DMS153 treated with DMSO at 0.1 percent for 48 hours (cell line): ENCODE measurements around the gene CCDC8.
"Not testable (repeated sequence)": the region's sequence is repeated elsewhere in the genome, so short reads cannot be mapped to it uniquely, and the experiment has no call there.

Experiments used
- DNase-seq: peaks from one replicate; lab custom pipeline; 2025; ENCODE audit not compliant: unreplicated experiment; lab: John Stamatoyannopoulos, UW

Gene CCDC8

GRCh38 chr19:46404753-46405468 is 8.5 kb downstream of the CCDC8 start:
- no peak for DNase-seq

DNA sequence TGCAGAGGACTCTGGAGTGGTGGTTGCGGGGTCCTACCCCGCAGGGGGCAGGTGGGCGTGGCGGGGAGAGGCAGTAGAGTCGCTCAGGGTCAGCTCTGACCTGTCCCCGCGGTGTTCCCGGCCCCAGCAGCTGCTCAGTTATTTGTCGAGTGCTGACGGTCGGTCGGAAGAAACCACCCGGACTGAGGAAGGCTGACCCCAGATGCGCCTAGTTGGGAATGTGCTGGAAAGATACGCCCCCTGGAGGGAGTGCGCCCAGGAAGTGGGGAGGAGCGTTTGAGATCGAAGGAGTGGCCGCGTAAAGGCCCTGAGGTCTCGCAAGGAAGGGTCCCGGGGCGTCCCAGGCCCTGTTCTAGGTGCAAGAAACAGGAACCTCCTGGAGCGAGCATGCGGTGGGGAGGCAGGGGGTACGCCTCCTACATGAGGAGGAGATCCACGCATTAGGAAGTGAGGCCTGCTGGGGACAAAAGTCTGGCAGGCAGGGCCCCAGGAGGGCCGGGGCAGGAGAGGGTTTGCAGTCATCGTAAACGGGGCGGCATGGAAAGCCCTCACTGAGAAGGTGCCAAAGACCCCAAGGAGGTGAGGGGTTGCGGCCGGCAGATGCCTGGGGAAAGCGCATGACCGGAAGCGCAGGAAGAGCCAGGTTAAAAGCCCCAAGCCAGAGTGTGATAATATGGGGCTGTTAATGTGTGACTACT is 9.2 kb downstream of the CCDC8 start:
- peak; percentile 12 for DNase-seq

- no peak for DNase-seq
These were observed 10.6 kb downstream of the CCDC8 start for GRCh38 chr19:46402725-46403124.

GRCh38 chr19:46397801-46398479 is 15.4 kb downstream of the CCDC8 start:
- not testable (repeated sequence) for DNase-seq

DNA sequence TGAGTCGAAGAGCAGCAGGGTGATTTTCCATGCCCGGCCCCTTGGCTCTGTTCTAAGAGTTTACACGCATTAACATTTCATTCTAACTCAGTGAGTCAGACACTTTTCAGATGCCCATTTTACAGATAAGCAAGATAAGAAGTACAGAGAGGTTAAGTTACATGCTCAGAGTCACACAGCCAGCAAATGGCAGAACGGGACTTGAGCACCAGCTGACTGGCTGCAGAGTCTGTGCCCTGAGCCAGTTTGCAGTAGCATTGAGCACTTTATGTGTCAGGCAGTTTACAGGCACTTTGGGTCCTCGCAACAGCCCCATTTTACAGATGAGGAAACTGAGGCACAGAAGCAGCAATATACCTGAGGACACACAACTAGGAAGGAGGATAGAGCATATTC is 19.0 kb downstream of the CCDC8 start:
- no peak for DNase-seq

GRCh38 chr19:46393456-46394401 is 19.6 kb downstream of the CCDC8 start:
- no peak for DNase-seq

DNA sequence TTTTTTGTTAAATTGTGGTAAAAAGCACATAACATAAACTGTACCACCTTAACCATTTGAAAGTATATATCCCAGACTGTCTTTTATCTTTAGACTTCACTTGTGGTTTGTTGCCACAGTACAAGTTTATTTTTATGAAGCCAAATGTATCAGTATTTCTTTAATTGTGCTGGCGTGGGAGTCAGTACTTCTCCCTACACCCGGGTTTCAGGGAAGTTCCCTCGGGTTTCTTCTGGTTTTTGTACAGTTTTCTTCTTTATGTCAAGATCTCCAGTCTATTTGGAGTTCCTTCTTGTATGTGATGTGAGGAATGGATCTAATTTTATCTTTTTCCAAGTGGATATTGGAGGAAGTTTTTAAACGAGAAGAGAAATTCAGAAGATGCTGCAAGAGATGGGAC is 20.5 kb downstream of the CCDC8 start:
- no peak for DNase-seq

GRCh38 chr19:46392252-46392801 is 21.0 kb downstream of the CCDC8 start:
- DNase-seq, result no peak

GRCh38 chr19:46391296-46392251 is 21.8 kb downstream of the CCDC8 start:
- no peak for DNase-seq

DNA sequence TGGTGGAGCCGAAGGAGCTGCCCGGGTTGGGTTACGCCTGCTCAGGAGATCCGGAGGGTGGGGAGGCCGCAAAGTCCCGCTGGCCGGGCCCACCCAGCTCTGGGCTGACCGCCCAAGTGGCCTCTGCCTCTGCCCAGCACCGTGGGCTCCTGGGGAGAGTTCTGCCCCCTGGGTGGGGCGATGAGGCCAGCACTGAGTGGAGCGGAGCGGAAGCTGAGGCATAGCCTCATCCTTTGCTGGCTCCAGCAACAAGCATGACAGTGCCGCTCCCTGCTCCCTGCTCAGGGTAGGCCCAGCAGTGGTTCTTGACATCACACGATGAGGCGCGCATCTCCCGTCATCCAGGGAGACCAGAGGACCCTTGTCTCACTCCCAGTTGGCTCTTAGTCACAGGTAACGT is 22.5 kb downstream of the CCDC8 start:
- DNase-seq, result no peak

- no peak for DNase-seq
These were observed 23.1 kb downstream of the CCDC8 start for GRCh38 chr19:46390121-46390858.

GRCh38 chr19:46388311-46389095 is 24.9 kb downstream of the CCDC8 start:
- DNase-seq, result no peak

DNA sequence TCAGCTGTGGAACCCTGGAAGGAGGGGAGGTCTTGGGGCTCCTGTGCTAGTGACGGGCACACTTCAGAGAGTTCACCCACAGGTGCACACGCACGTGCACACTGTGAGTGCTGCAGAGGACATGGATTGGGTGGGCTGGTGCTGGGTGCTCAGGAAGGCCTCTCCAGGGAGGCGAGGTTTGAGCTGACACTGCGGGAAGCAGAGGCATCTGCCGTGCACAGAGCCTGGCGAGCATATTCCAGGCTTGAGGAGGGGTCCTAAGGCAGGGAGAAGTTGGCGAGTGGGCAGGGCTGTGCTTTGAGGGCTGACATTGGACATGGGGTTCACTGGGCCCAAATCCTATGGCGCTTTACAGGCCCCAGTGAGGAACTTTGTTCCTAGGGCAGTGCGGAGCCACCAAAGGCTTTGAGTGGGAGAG is 25.6 kb downstream of the CCDC8 start:
- DNase-seq, result no peak

- DNase-seq, result no peak
These were observed 26.2 kb downstream of the CCDC8 start for GRCh38 chr19:46386996-46387712.

GRCh38 chr19:46386151-46386550 is 27.2 kb downstream of the CCDC8 start:
- DNase-seq, result no peak

GRCh38 chr19:46385636-46386035 is 27.7 kb downstream of the CCDC8 start:
- no peak for DNase-seq

DNA sequence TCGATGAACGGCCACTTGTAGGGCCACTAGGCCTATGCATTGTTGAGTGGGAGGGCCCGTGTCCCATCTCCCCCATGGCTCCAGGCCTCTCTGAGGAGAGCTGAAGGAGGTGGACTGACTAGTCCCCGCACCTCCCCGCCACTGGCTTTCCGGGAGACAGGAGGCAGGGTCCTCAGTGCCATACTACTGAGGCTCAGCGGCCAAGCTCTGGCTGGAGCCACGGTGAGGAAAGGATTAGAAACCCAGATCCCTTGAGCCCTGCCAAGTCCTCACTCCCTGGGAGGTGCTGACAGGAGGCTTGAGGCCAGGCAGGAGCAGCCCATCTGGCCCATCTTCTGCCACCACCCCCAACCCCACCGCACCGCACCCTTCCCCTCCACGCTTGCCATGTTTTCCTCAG is 29.0 kb downstream of the CCDC8 start:
- DNase-seq, result no peak
